ENCODE measurements around the gene SIX5. TPM values are rescaled to one million over a fixed set of nuclear protein-coding genes. Genes with fewer than 3 reads are reported as not detected.
"Not testable (repeated sequence)": the region's sequence is repeated elsewhere in the genome, so short reads cannot be mapped to it uniquely, and the experiment has no call there.

The SIX5 gene
- total RNA-seq, 1 donor from 2014 or later, result 11.2 TPM

DNA sequence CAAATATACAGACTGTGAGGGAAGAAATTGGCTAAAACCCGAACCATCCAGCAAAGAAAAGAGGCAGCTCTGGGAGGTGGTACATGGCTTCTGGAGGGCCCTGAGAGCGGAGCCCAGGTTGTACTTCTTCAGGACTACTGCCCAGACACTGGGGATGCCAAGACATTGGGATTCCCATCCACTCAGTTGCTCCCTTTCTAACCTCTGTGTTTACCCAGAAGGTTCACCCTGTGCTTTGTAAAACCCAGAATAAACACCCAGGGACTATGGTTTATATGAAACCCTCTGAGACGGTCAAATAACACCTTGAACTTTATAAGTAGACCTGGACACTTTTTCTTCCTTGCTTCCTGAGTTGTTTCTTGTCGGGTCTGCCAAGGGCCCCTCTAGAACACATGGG is 26.1 kb downstream of the SIX5 start:
- no peak overlapping the region for H3K4me3 ChIP-seq (ENCODE audit: low read depth, low read length)
- no peak for DNase-seq (ENCODE audit: low read depth)
- TF ChIP-seq, protein P1, sequence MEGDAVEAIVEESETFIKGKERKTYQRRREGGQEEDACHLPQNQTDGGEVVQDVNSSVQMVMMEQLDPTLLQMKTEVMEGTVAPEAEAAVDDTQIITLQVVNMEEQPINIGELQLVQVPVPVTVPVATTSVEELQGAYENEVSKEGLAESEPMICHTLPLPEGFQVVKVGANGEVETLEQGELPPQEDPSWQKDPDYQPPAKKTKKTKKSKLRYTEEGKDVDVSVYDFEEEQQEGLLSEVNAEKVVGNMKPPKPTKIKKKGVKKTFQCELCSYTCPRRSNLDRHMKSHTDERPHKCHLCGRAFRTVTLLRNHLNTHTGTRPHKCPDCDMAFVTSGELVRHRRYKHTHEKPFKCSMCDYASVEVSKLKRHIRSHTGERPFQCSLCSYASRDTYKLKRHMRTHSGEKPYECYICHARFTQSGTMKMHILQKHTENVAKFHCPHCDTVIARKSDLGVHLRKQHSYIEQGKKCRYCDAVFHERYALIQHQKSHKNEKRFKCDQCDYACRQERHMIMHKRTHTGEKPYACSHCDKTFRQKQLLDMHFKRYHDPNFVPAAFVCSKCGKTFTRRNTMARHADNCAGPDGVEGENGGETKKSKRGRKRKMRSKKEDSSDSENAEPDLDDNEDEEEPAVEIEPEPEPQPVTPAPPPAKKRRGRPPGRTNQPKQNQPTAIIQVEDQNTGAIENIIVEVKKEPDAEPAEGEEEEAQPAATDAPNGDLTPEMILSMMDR (conservative IDR thresholded peaks at IDR 0.05; ENCODE audit: low read depth, low read length), result no peak

DNA sequence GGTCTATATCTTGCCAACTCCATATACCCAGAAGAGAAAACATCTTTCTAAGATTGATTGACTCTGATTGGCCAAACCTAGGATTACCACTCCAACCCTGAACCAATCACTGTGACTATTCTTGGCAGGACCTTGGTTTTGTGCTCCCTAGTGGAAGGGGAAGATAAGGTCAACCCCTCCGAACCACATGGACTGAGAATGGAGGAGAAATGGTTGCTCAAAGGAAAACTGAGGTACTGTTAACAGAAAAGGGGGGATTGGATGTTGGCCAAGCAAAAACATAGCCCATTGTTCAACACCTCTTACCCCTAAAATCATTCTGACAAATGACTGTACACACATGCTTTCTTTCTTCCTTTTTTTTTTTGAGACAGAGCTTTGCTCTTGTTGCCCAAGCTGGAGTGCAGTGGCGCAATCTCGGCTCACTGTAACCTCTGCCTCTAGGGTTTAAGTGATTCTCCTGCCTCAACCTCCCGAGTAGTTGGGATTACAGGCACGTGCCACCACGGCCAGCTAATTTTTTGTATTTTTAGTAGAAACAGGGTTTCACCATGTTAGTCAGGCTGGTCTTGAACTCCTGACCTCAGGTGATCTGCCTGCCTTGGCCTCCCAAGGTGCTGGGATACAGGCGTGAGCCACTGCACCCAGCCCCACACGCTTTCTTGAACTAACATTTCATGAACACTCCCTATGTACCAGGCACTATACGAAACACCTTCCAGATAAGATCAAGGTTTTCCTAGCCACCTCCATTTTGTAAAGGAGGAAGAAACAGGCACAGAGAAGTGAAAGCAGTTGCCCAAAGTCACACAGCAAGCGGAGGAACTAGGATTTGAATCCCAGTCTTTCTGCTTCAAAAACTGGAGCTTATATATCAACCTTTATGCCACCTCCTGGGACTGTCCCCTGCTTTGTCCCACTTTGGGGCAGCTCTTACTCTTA is 29.3 kb downstream of the SIX5 start:
- no peak for DNase-seq (ENCODE audit: low read depth)
- no peak overlapping the region for H3K4me3 ChIP-seq (ENCODE audit: low read depth, low read length)
- TF ChIP-seq, protein P1 (conservative IDR thresholded peaks at IDR 0.05; ENCODE audit: low read depth, low read length), result no peak

DNA sequence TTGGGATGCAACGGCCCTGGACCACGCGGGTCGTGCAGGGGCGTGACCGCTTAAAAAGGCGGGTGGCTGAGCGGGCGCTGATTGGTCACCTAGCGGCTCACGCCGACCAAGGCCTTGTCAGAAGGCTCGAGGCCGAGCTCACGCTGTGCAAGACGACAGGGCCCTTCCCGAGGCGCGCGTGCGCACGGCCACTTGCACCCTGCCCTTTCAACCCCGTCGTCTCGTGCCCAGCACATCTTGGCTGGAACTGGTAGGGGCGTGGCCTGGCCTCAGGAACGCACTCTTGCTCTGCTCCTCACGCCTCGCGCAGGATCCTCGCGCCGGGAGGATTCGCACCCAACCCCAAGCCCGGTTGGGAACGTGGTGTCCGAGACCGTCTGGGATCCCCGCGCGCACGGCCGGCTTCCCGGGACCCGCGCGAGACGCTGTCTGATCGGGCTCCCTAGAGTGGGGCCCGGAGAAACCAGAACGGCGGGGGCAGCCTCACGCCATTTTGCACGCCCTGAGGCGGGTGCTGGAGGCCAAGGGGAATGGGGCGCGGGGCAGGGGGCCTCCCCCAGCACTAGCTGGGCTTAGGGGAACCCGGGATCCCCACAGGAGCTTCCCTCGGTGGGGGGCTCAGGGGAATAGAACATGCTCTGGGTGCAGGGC is 35.8 kb downstream of the SIX5 start, which contains the start of gene MEIOSIN:
Gene MEIOSIN (plus strand): TSS at position 280 of the 651 bp plus-strand sequence. CDS start 1,938 bp downstream, outside the sequence.
- H3K4me3 ChIP-seq (ENCODE audit: low read depth, low read length), result no peak within 1 kb of the TSS
- TF ChIP-seq, protein P1 (conservative IDR thresholded peaks at IDR 0.05; ENCODE audit: low read depth, low read length), result no peak
- no peak for DNase-seq (ENCODE audit: low read depth)

DNA sequence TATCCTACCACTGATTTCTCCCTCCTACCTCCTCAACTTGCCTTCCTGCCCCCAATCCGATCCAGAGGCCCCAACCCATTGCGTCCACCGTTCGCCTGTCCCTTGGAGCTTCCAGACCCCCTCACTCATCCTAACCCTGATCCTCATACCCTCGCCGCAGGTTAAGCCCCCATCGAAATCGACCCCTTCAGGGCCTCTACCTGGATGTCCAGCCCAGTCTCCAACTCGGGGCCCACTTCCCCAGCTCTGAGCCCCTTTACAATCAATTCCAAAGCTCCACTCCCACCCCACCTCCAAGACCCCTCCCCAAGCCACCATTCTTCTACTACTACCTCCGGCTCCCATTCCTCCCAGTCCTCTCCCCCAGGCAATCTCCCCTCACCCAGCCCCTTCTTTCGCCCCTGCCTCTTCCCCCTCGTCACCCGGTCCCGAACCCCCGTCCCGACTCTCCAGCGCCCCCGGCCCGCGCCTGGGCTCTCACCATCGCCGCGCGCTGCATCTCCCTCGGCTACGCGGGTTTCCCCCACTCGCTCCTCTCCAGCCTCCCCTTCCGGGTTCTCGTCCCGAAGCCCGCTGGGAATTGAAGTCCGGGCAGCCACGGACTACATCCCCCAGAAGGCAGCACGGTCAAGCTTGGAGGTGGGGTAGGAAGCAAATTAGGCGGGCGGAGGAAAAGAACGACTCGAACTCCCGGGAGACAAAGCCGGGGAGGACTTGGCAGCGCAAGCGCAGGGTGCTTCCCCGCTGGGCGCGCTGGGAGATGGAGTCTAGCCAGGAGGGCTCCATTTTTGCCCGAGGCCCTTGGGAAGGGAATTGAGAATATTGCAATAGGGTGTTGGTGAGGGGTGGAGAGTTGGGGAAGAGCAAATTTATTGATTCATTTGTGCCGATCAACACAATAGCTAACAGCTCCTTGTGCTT is 38.4 kb downstream of the SIX5 start, which contains the start of gene FBXO46:
Gene FBXO46 (minus strand): TSS at position 529 of the 921 bp plus-strand sequence. CDS start 17,401 bp downstream, outside the sequence.
- TF ChIP-seq, protein P1 (conservative IDR thresholded peaks at IDR 0.05; ENCODE audit: low read depth, low read length), result peak; percentile 31
- peak; percentile 88 for DNase-seq (ENCODE audit: low read depth)
- H3K4me3 ChIP-seq (ENCODE audit: low read depth, low read length), result peak within 1 kb of the TSS; percentile 95

DNA sequence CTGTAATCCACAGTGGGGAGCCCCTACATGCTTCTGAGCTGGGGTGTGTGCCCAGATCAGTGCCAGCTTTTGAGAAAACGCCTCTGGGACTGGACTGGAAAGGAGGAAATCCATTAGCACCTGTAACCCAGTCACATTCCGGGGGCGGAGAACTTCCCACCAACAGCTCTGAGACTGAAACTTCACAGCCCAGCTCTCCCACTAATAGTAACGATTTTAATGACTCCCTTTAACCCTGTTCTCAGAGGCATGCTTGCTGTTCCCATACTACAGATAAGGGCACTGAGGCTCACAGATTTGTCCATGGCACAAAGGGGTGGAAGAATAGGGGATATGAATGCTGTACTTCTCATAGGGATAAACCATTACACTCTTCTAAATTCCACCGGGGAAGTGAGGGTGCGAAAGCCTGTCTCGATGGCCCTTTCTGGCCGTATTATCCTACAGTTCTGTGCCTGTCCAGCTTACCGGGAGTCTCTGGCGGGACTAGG is 39.2 kb downstream of the SIX5 start:
- TF ChIP-seq, protein P1 (conservative IDR thresholded peaks at IDR 0.05; ENCODE audit: low read depth, low read length), result no peak
- peak overlapping the region; percentile 95 for H3K4me3 ChIP-seq (ENCODE audit: low read depth, low read length)
- DNase-seq (ENCODE audit: low read depth), result no peak

DNA sequence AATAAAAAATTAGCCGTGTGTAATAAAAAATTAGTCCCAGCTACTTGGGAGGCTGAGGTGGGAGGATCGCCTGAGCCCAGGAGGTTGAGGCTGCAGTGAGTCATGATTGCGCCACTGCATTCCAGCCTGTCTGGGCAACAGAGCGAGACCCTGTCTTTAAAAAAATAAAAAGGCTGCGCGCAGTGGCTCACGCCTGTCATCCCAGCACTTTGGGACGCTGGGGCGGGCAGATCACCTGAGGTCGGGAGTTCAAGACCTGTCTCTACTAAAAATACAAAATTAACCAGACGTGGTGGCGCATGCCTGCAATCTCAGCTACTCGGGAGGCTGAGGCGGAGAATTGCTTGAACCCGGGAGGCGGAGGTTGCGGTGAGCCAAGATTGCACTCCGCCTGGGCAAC is 40.4 kb downstream of the SIX5 start:
- not testable (repeated sequence) for DNase-seq (ENCODE audit: low read depth); H3K4me3 ChIP-seq (ENCODE audit: low read depth, low read length)

DNA sequence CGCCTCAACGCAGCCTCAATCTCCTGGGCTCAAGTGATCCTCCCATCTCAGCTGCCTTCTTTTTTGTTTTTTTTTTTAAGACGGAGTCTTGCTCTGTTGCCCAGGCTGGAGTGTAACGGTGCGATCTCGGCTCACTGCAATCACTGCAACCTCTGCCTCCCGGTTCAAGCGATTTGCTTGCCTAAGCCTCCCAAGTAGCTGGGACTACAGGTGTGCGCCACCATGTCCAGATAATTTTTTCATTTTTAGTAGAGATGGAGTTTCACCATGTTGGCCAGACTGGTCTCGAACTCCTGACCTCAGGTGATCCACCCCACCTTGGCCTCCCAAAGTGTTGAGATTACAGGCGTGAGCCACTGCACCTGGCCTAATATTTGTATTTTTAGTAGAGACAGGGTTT is 49.0 kb downstream of the SIX5 start:
- H3K4me3 ChIP-seq (ENCODE audit: low read depth, low read length); DNase-seq (ENCODE audit: low read depth): not testable (repeated sequence)
